Activated naive CD8-positive, alpha-beta T cell treated with anti-CD3 and anti-CD28 coated beads, Interleukin-2, amount 10 ng/mL, durations not matched to agents 7 days and 5 days (primary cell): ENCODE results near the gene MYL12A. TPM values are rescaled to one million over a fixed set of nuclear protein-coding genes. Genes with fewer than 3 reads are reported as not detected.
A peak's percentile ranks its signal among the peaks of the same experiment; 100 is the strongest.

ENCODE experiments used
- ATAC-seq: fragments of 150-1000 bp; cut with Tn5 transposase; one replicate; pipeline ENCODE4 v1.10.0; 2021; ENCODE audit warnings: low read depth, moderate library complexity
- POLR2A ChIA-PET: fragments of 350-600 bp; sonication (Branson Sonifier 250); formaldehyde crosslinking; loops from one replicate; lab custom pipeline; 2021; ENCODE audit warnings: antibody characterized with exemption; lab: Charles Lee
- DNase-seq: peaks from one replicate; pipeline ENCODE4 v3.0.0; 2021
- H3K27ac Mint-ChIP-seq: one replicate; pipeline ENCODE4 v1.8.0; 2022; ENCODE audit warnings: mild to moderate bottlenecking, mixed read lengths
- H3K27me3 Mint-ChIP-seq: one replicate; pipeline ENCODE4 v1.8.0; 2022; ENCODE audit warnings: mild to moderate bottlenecking, moderate library complexity, mixed read lengths
- H3K36me3 Mint-ChIP-seq: one replicate; pipeline ENCODE4 v1.8.0; 2021; ENCODE audit warnings: mild to moderate bottlenecking, mixed read lengths
- H3K4me1 Mint-ChIP-seq: one replicate; pipeline ENCODE4 v1.8.0; 2021; ENCODE audit warnings: mixed read lengths
- H3K4me3 Mint-ChIP-seq: one replicate; pipeline ENCODE4 v1.8.0; 2022; ENCODE audit warnings: mild to moderate bottlenecking, moderate library complexity, mixed read lengths
- H3K9me3 Mint-ChIP-seq: one replicate; pipeline ENCODE4 v1.8.0; 2021; ENCODE audit warnings: mixed read lengths
- total RNA-seq, 2 experiments: library from RNA; stranded (reverse); gene quantifications; one replicate each; pipeline ENCODE4 v1.2.3, GENCODE V29; 2021

The MYL12A gene
- total RNA-seq, 2 experiments from 2014 or later: 843 to 864 TPM

- Mint-ChIP-seq H3K36me3 (peaks cover 5% of the 10 kb centered on the region), H3K27ac (no peak overlapping the region), H3K4me3 (no peak overlapping the region), H3K9me3 (peaks cover 3% of the 10 kb centered on the region), H3K4me1 (peaks cover 3% of the 10 kb centered on the region), H3K27me3 (peaks cover 1% of the 10 kb centered on the region)
- POLR2A ChIA-PET: interaction anchor here (0.7 to 1.1 kb wide), 2 partner anchors 11 to 255 kb away, joined by 3 read pairs; no protein-coding TSS in a partner anchor
- DNase-seq: no peak
- ATAC-seq: no peak
Measured at GRCh38 chr18:3234457-3234856, 13.1 kb upstream of the MYL12A start.

- DNase-seq: no peak
- Mint-ChIP-seq H3K4me3 (no peak overlapping the region), H3K9me3 (peaks cover 8% of the 10 kb centered on the region), H3K4me1 (peaks cover 3% of the 10 kb centered on the region), H3K36me3 (peaks cover 11% of the 10 kb centered on the region), H3K27ac (no peak overlapping the region), H3K27me3 (peaks cover 1% of the 10 kb centered on the region)
- peak; percentile 45 for ATAC-seq
- POLR2A ChIA-PET: no interaction called here
Measured at GRCh38 chr18:3235846-3236245, 11.8 kb upstream of the MYL12A start.

- DNase-seq (no peak), ATAC-seq (no peak)
- POLR2A ChIA-PET: no interaction called here
- peaks cover 14% of the 10 kb centered on the region for H3K36me3 Mint-ChIP-seq
- H3K9me3 Mint-ChIP-seq: peaks cover 9% of the 10 kb centered on the region
- no peak overlapping the region for H3K27ac Mint-ChIP-seq
- H3K4me3 Mint-ChIP-seq: no peak overlapping the region
- H3K4me1 Mint-ChIP-seq: no peaks in the 10 kb centered on the region
- no peaks in the 10 kb centered on the region for H3K27me3 Mint-ChIP-seq
Measured at GRCh38 chr18:3236470-3236869, 11.1 kb upstream of the MYL12A start.

GRCh38 chr18:3238742-3239141, 8.9 kb upstream of the MYL12A start:
- Mint-ChIP-seq H3K4me1 (peaks cover 2% of the 10 kb centered on the region), H3K4me3 (no peak overlapping the region), H3K27ac (no peak overlapping the region), H3K36me3 (peaks cover 25% of the 10 kb centered on the region), H3K27me3 (no peaks in the 10 kb centered on the region), H3K9me3 (peaks cover 14% of the 10 kb centered on the region)
- POLR2A ChIA-PET: interaction anchor here (1.3 to 1.5 kb wide), 2 partner anchors 9 to 11 kb away, joined by 3 to 5 read pairs; partner anchors contain the start of gene MYL12A
- ATAC-seq (no peak), DNase-seq (no peak)

- DNase-seq: no peak
- ATAC-seq: no peak
- peaks cover 24% of the 10 kb centered on the region for H3K4me1 Mint-ChIP-seq
- H3K9me3 Mint-ChIP-seq: peaks cover 11% of the 10 kb centered on the region
- peaks cover 35% of the 10 kb centered on the region for H3K36me3 Mint-ChIP-seq
- H3K27me3 Mint-ChIP-seq: no peaks in the 10 kb centered on the region
- POLR2A ChIA-PET: interaction anchor here (0.6 to 8.3 kb wide), 7 partner anchors 11 to 262 kb away, joined by 3 to 159 read pairs (median 9); partner anchors contain the start of gene MYL12B
- peak overlapping the region; percentile 92 for H3K4me3 Mint-ChIP-seq
- no peak overlapping the region for H3K27ac Mint-ChIP-seq
Measured at GRCh38 chr18:3245185-3245564, 2.4 kb upstream of the MYL12A start.

- Mint-ChIP-seq H3K4me1 (peaks cover 29% of the 10 kb centered on the region), H3K9me3 (peaks cover 5% of the 10 kb centered on the region), H3K36me3 (peaks cover 33% of the 10 kb centered on the region), H3K4me3 (peak overlapping the region; percentile 92), H3K27me3 (no peaks in the 10 kb centered on the region), H3K27ac (peak overlapping the region; percentile 99)
- POLR2A ChIA-PET: interaction anchor here (0.6 to 8.3 kb wide), 19 partner anchors 10 to 609 kb away, joined by 3 to 159 read pairs (median 9); partner anchors contain the start of genes MYL12B and SMCHD1
- DNase-seq (peak; percentile 80), ATAC-seq (peak; percentile 44)
Measured at GRCh38 chr18:3245853-3246634, 1.6 kb upstream of the MYL12A start.

- no peaks in the 10 kb centered on the region for H3K27me3 Mint-ChIP-seq
- DNase-seq: peak; percentile 53
- H3K36me3 Mint-ChIP-seq: peaks cover 31% of the 10 kb centered on the region
- H3K9me3 Mint-ChIP-seq: peaks cover 5% of the 10 kb centered on the region
- H3K27ac Mint-ChIP-seq: peak overlapping the region; percentile 99
- peaks cover 30% of the 10 kb centered on the region for H3K4me1 Mint-ChIP-seq
- peak overlapping the region; percentile 92 for H3K4me3 Mint-ChIP-seq
- ATAC-seq: no peak
- POLR2A ChIA-PET: interaction anchor here (0.7 to 8.3 kb wide), 28 partner anchors 8 to 641 kb away, joined by 3 to 159 read pairs (median 6); partner anchors contain the start of genes MYL12B and SMCHD1
Measured at GRCh38 chr18:3246635-3247239, 864 bp upstream of the MYL12A start.

GRCh38 chr18:3248062-3248657, 559 bp downstream of the MYL12A start:
- POLR2A ChIA-PET: interaction anchor here (0.7 to 8.3 kb wide), 31 partner anchors 8 to 659 kb away, joined by 3 to 159 read pairs (median 6); partner anchors contain the start of genes MYL12B, SMCHD1 and TGIF1
- Mint-ChIP-seq H3K27me3 (no peaks in the 10 kb centered on the region), H3K9me3 (no peaks in the 10 kb centered on the region), H3K36me3 (peaks cover 33% of the 10 kb centered on the region), H3K4me1 (peaks cover 42% of the 10 kb centered on the region), H3K4me3 (peak overlapping the region; percentile 92), H3K27ac (peak overlapping the region; percentile 99)
- ATAC-seq (no peak), DNase-seq (no peak)

GRCh38 chr18:3248658-3249359, 1.2 kb downstream of the MYL12A start:
- POLR2A ChIA-PET: interaction anchor here (0.7 to 8.3 kb wide), 23 partner anchors 7 to 612 kb away, joined by 3 to 159 read pairs (median 6); partner anchors contain the start of genes MYL12B and SMCHD1
- H3K4me1 Mint-ChIP-seq: peaks cover 46% of the 10 kb centered on the region
- DNase-seq (no peak), ATAC-seq (no peak)
- H3K27me3 Mint-ChIP-seq: no peaks in the 10 kb centered on the region
- H3K9me3 Mint-ChIP-seq: no peaks in the 10 kb centered on the region
- H3K27ac Mint-ChIP-seq: peak overlapping the region; percentile 99
- H3K4me3 Mint-ChIP-seq: peak overlapping the region; percentile 92
- H3K36me3 Mint-ChIP-seq: peaks cover 39% of the 10 kb centered on the region

GRCh38 chr18:3250237-3251107, 2.9 kb downstream of the MYL12A start:
- H3K9me3 Mint-ChIP-seq: no peaks in the 10 kb centered on the region
- no peaks in the 10 kb centered on the region for H3K27me3 Mint-ChIP-seq
- peaks cover 45% of the 10 kb centered on the region for H3K36me3 Mint-ChIP-seq
- peak overlapping the region; percentile 92 for H3K27ac Mint-ChIP-seq
- H3K4me1 Mint-ChIP-seq: peaks cover 44% of the 10 kb centered on the region
- DNase-seq: no peak
- POLR2A ChIA-PET: interaction anchor here (0.6 to 8.3 kb wide), 10 partner anchors 10 to 614 kb away, joined by 3 to 159 read pairs (median 6); partner anchors contain the start of gene MYL12B
- ATAC-seq: no peak
- peak overlapping the region; percentile 92 for H3K4me3 Mint-ChIP-seq

- peak overlapping the region; percentile 79 for H3K4me3 Mint-ChIP-seq
- H3K4me1 Mint-ChIP-seq: peaks cover 41% of the 10 kb centered on the region
- POLR2A ChIA-PET: interaction anchor here (0.6 to 8.3 kb wide), 7 partner anchors 9 to 351 kb away, joined by 3 to 159 read pairs (median 6); partner anchors contain the start of gene MYL12B
- no peaks in the 10 kb centered on the region for H3K9me3 Mint-ChIP-seq
- H3K27me3 Mint-ChIP-seq: no peaks in the 10 kb centered on the region
- peaks cover 51% of the 10 kb centered on the region for H3K36me3 Mint-ChIP-seq
- H3K27ac Mint-ChIP-seq: peak overlapping the region; percentile 72
- DNase-seq (no peak), ATAC-seq (no peak)
Measured at GRCh38 chr18:3251249-3251962, 3.8 kb downstream of the MYL12A start.
